Upper lobe of left lung (tissue), 4 donors: ENCODE results near the gene DDC.

Experiments used
- CTCF ChIP-seq, 6 experiments: fragments of 450-650 bp in 4 of 6; fragments of 200-600 bp in 2 of 6; sonication (generic) in 2 of 6; IDR thresholded peaks; one replicate each; pipeline ENCODE4 v1.5.1; 2016 to 2019; ENCODE audit warnings: antibody characterized with exemption in 6 of 6
- POLR2A ChIP-seq, 4 donors: fragments of 450-650 bp; IDR thresholded peaks; one replicate each; pipeline ENCODE4 v1.5.1; 2016 to 2017; ENCODE audit warnings: antibody characterized with exemption in 4 of 4, mild to moderate bottlenecking in 2 of 4

GRCh38 chr7:50495746-50496145 lies 69.5 kb downstream of the DDC start:
- TF ChIP-seq CTCF (IDR thresholded peaks at IDR 0.05): no peak
- TF ChIP-seq POLR2A (IDR thresholded peaks at IDR 0.05): no peak
